ENCODE results near the gene MESD. TPM values are rescaled to one million over a fixed set of nuclear protein-coding genes. Genes with fewer than 3 reads are reported as not detected.

The MESD gene
- total RNA-seq, 1 donor from 2014 or later: 21.0 TPM

GRCh38 chr15:80992006-80992405, 2.4 kb upstream of the MESD start:
- DNase-seq (ENCODE audit: extremely low read depth, low read depth, low spot score): no peak

GRCh38 chr15:80991421-80991820, 1.8 kb upstream of the MESD start:
- no peak for DNase-seq (ENCODE audit: extremely low read depth, low read depth, low spot score)

GRCh38 chr15:80990955-80991354, 1.3 kb upstream of the MESD start:
- no peak for DNase-seq (ENCODE audit: extremely low read depth, low read depth, low spot score)

- no peak for DNase-seq (ENCODE audit: extremely low read depth, low read depth, low spot score)
These were observed 520 bp downstream of the MESD start for GRCh38 chr15:80989081-80989517.

DNA sequence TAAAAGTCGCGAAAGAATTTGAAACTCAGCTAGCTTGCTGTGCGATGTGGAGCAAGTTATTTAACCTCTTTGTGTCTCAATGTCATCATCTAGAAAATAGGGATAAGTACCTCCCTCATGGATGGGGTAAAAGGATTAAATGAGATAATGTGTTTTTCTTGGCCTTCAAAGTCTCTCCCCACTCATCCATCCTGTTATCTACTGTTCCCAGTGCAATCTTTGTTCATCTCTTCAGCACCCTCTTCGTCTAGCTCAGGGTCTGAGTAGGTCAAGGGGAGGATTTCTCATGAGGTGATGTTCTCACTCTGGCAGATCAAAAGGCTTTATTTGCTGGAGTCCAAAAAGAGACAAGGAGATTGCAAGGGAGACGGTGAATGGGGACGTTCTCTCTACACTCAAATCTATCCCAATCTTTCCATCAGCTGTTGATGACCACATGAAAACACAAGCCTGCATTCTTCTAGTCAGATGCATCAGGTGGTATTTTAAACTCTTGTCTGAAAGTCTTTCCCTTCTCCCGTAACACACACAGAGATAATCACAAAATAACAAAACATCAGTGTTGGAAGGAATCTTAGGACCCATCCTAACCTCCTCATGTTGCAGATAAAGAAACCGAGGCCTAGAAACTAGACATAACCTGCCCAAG, 1.3 kb downstream of the MESD start:
- DNase-seq (ENCODE audit: extremely low read depth, low read depth, low spot score): no peak

GRCh38 chr15:80986487-80986886, 3.1 kb downstream of the MESD start:
- DNase-seq (ENCODE audit: extremely low read depth, low read depth, low spot score): no peak

- DNase-seq (ENCODE audit: extremely low read depth, low read depth, low spot score): no peak
These were observed 3.6 kb downstream of the MESD start for GRCh38 chr15:80985981-80986380.

DNA sequence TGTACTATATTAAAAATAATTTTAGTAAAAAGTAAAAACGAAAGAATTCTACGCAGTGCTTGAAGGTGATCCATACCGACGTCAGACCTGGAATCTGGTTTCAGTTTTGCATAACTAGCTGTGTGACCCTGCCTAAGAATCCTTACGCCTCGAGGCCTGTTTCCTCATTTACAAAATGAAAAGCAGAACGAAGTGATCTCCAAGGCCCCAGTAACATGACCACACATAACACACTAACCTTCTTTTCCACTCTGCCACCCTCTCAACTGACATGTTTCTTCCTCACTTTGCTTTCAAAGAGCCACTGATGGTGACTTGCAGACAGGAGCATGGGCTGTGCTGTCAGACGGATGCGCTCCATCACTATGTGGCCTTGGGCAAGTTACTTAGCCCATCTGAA, 4.8 kb downstream of the MESD start:
- no peak for DNase-seq (ENCODE audit: extremely low read depth, low read depth, low spot score)

GRCh38 chr15:80982839-80983238, 6.8 kb downstream of the MESD start:
- DNase-seq (ENCODE audit: extremely low read depth, low read depth, low spot score): no peak

GRCh38 chr15:80982205-80982604, 7.4 kb downstream of the MESD start:
- DNase-seq (ENCODE audit: extremely low read depth, low read depth, low spot score): no peak

- no peak for DNase-seq (ENCODE audit: extremely low read depth, low read depth, low spot score)
These were observed 9.9 kb downstream of the MESD start for GRCh38 chr15:80979538-80980200.

GRCh38 chr15:80978685-80979329, 10.8 kb downstream of the MESD start:
- DNase-seq (ENCODE audit: extremely low read depth, low read depth, low spot score): no peak

- DNase-seq (ENCODE audit: extremely low read depth, low read depth, low spot score): no peak
These were observed 12.0 kb downstream of the MESD start for GRCh38 chr15:80977627-80978036.

DNA sequence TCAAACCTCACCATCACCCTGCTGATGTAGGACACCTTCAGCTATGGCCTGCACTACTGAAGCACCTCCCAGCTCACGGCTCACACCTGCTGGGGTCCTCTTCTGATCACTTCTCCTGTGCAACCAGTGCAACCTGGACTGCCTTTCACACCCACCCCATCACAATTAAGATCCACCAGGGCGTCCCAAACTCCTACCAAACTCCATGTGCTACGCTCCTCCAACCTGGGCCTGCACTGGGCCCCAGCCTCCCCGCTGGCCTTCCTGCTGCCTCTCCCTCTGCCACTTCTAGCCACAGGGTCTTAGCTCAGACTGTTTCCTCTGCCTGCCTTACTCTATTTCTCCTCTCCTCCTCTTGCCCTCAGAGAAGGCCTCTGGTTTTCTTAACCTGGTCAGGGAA, 12.8 kb downstream of the MESD start:
- DNase-seq (ENCODE audit: extremely low read depth, low read depth, low spot score): no peak

DNA sequence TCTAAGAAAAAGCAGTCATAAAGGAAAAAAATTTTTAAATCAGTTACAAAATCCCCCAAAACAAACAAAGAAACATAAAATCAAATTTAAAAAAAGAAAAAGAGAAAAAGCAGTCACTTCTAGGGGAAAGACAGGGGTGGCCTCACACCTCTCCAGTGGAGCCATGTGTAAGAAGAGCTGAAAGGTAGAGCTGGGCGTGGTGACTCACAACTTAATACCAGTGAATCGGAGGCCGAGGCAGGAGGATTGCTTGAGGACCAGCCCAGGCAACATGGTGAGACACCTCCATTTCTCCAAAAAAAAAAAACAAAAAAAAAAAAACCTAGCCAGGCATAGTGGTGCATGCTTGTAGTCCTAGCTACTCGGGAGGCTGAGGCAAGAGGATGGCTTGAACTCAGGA, 14.7 kb downstream of the MESD start:
- DNase-seq (ENCODE audit: extremely low read depth, low read depth, low spot score): no peak

GRCh38 chr15:80972276-80972675, 17.3 kb downstream of the MESD start:
- DNase-seq (ENCODE audit: extremely low read depth, low read depth, low spot score): no peak

DNA sequence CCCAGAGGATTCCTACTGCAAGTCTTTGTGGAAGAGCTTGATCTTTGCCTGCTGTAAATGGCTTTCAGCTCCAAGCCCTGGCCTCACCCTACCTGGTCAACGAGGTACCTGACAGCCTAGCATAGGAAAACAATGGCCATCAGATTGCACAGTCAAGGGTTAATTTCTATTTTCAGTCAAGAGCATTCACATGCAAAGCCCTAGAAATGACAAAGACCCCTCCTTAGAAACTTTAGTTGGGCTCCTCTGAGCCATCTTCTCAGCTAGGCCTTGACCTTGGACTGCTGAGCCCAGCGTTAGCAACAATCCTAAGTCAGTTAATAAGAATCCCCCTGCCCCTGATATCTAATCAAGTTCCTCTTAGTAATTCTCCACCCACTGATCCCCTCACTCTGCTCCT, 18.5 kb downstream of the MESD start:
- no peak for DNase-seq (ENCODE audit: extremely low read depth, low read depth, low spot score)

GRCh38 chr15:80970658-80971057, 19.0 kb downstream of the MESD start:
- no peak for DNase-seq (ENCODE audit: extremely low read depth, low read depth, low spot score)

GRCh38 chr15:80970018-80970657, 19.5 kb downstream of the MESD start:
- DNase-seq (ENCODE audit: extremely low read depth, low read depth, low spot score): peak; percentile 34

- no peak for DNase-seq (ENCODE audit: extremely low read depth, low read depth, low spot score)
These were observed 20.3 kb downstream of the MESD start for GRCh38 chr15:80969316-80969715.

DNA sequence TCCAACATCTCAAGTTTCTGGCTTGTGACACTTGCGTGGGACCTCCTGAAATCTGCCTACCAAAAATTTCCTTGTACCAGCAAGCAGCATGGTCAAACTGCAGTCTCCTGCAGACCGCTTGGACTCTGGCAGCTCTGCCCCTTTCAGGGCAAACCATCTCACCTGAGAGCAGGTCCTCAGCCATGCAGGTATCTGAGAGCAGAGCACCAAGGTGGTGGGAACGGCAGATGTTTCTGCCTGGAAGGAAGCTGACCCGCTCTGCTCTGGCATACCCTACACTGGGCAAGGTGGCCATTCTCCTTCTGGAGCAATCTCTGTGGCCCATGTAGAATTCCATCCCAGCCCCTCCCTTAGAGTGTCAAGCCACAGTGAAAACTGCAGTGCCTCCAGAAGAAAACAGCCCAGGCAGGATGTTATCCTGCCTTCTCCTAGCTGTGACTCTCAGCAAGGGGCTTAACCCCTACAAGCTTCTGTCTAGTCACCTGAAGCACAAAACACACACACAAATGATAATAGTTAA, 21.6 kb downstream of the MESD start:
- no peak for DNase-seq (ENCODE audit: extremely low read depth, low read depth, low spot score)

Measured in glomerular endothelial cell (primary cell).